ENCODE results near the gene GNAO1.

GRCh38 chr16:56399486-56399885 is 208.2 kb downstream of the GNAO1 start:
- no peak for TF ChIP-seq POLR2A (IDR thresholded peaks at IDR 0.05)
- TF ChIP-seq EP300 (IDR thresholded peaks at IDR 0.05), result no peak
